Activated T-cell treated with anti-CD3 and anti-CD28 coated beads for 24 hours (primary cell): ENCODE data around the gene FAM161B.
"Not testable (repeated sequence)": the region's sequence is repeated elsewhere in the genome, so short reads cannot be mapped to it uniquely, and the experiment has no call there.

ENCODE experiments used
- DNase-seq: peaks from one replicate; pipeline ENCODE4 v3.0.0-alpha.2; 2020; ENCODE audit warnings: low read depth

The FAM161B gene, protein sequence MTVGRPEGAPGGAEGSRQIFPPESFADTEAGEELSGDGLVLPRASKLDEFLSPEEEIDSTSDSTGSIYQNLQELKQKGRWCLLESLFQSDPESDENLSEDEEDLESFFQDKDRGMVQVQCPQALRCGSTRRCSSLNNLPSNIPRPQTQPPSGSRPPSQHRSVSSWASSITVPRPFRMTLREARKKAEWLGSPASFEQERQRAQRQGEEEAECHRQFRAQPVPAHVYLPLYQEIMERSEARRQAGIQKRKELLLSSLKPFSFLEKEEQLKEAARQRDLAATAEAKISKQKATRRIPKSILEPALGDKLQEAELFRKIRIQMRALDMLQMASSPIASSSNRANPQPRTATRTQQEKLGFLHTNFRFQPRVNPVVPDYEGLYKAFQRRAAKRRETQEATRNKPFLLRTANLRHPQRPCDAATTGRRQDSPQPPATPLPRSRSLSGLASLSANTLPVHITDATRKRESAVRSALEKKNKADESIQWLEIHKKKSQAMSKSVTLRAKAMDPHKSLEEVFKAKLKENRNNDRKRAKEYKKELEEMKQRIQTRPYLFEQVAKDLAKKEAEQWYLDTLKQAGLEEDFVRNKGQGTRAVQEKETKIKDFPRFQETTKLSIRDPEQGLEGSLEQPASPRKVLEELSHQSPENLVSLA

DNA sequence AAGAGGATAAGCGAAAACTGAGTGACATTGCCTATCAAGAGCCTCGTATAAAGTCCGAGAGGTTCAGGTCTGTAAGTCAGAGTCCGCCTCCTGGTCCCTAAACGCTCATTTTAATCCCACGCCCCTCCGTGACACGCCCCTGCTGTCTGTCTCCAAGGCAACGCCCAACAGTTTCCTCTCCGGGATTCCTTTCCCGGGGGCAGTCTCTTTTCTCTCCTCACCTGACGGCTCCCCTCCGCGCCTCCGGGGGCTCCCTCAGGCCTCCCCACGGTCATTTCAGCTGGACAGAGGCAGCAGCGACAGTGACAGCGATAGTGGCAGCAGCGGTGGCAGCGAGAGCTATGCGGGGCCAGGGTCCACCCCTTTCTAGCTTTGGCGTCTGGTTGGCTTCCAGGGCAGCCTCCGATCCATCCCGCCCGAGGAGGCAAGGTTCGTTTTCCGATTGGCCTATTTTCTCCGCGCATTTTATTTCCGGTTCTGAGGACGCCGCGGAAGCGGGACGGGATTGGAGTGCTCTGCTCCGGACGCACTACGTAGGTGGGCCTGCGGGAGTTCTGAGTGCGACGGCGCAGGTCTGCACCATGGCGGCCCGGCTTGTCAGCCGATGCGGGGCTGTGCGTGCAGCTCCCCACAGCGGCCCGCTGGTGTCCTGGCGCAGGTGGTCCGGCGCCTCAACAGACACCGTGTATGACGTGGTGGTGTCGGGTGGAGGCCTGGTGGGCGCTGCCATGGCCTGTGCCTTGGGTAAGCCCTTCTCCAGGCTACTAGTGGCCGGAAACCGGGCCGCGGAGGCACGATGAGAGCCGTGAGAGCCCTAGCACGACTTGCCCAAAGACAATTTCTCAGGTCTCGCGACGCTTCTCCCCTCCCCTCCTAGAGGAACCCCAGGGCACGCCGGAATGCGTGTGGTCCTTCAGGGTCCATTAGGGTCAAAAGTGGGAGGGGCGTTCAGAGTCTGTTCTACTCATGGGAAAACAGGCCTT is at the start of gene FAM161B, which contains the start of gene COQ6:
Gene FAM161B, minus strand, starts transcription at position 343 of the 983 bp plus-strand sequence. Its CDS starts 68 bp downstream, at position 275.
Gene COQ6, plus strand, starts transcription at position 551 of the 983 bp plus-strand sequence. Its CDS starts 31 bp downstream, at position 582.
- peak; percentile 92 for DNase-seq

DNA sequence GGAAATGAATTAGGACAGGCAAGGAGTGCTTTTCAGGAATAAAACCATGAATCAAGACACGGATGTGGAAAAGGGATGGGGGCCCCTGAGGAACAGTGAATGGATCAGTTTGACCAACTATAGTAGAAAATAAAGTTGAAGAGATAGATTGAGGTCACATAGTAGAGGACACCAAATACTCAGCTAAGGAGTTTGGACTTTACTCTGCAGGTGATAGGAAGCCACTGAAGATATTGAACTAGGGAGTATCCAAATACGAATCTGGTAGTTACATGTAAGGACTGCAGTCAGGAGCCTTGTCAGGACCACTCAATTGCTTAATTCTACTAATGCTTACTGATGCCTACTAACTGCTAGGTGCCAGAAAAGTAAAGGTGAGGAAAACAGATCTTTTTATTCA is 48.8 kb upstream of the FAM161B start:
- DNase-seq = no peak

DNA sequence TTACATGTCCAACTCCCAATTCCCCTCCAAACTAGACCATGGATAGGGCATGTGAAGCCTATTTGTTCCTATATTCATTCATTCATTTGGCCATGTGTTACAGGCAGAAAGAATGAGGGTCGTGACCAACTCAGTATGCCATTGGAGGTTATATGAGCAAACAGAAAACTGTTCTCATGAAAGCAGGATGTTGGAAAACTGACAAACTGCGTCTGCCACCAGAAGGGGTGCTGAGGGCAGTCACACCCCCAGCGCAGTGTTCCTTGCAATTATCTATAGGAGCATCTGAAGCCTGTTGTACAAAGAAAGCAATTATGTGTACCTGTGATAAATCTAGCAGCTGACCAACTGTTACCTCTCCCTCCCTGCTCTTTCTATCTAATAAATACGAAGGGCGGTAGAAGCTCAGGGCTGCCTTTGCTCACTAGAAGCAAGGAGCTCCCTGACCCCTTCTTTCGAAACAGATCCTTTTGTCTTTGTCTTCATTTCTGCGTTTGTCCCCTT is 48.1 kb upstream of the FAM161B start:
- no peak for DNase-seq

DNA sequence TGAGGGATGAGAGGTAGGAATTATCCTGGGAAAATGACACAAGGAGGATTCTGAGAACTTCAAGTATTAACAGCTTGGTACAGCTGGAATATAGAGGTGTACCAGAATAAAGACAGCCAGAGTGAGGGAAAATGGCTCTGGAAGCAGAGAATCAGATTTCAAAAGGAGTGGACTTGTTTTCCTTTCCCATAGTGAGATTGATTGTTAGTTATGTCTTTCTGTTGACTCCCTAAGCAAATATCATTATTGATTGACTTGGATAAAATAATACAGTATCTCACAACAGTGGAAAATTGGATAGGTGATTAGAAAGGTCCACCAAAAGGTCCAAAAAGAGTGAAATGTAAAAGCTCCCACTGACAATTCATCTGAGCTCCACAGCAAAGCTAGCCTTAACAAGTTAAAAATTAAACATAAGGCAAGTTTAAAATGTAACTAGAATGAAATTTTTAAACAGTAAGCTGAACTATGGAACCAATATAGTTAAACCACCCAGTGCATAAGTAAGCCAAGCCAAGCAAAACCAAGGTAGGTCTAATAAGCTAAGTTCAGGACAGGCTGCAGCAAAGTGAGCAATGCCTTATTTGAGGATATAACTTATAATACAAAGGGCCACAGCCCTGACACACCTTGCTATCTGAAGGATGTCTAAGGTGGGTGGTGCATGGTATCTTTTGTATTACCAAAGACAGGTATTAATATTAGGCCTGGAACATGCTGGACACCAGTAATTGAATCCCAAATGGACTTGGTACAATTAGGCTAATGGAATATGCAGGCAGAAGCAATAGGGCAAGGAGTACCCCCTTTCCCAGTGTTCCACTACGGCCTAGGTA is 47.4 kb upstream of the FAM161B start:
- DNase-seq = no peak

DNA sequence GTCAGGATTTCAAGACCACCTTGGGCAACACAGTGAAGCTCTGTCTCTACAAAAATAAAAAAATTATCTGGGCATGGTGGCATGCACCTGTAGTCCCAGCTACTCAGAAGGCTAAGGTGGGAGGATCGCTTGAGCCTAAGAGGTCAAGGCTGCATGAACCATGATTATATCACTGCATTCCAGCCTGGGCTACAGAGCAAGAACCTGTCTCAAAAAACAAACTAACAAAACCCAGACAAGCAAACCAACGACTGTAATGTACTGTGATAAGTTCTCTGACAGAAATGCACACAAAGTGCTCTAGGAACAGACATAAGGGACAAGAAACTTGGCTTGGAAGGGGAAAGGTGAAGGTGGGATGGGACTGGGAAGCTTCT is 46.8 kb upstream of the FAM161B start:
- no peak for DNase-seq

DNA sequence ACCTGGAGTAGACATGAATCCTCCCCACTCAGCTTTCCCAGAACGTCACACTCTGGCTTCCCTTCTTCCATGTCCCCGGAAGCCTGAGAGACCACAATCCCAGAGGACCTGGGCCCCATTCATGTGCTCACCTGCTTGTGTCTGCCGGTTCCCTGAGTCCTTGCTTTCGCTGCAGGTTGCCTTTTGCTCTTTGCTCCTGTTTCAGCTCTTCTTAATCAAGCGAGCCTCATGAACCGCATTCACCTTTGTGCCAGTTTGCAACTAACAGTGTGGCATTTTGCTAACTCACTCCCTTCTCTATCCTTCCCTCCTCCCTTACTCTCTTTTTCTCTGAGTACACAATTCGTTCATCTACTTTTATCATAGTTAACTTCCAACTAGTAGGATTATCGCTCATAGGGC is 46.1 kb upstream of the FAM161B start:
- DNase-seq = no peak

DNA sequence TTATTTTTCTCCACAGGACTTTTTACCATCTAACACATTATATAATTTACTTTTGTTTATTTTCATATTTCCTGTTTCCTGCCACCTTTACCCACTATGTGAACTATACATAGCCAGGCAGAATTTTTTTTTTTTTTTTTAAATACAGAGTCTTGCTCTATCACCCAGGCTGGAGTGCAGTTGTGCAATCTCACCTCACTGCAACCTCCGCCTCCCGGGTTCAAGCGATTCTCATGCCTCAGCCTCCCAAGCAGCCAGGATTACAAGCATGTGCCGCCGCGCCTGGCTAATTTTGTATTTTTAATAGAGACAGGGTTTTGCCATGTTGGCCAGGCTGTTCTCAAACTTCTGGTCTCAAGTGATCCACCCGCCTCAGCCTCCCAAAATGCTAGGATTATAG is 45.0 kb upstream of the FAM161B start:
- DNase-seq = not testable (repeated sequence)

DNA sequence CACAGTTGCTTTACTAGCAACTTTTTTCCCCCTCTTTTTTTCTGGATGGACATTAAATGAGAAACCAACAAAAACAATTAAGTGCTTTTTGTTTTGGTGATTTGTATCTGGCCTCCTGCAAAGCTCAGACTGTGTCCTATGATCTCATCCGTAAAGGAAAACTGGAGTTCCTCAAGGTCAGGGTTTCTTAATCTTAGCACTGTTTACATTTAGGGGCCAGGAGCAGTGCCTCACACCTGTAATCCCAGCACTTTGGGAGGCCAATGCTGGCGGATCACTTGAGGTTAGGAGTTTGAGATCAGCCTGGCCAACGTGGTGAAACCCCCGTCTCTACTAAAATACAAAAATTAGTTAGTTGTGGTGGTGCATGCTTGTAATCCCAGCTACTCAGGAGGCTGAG is 41.2 kb upstream of the FAM161B start:
- DNase-seq = no peak

DNA sequence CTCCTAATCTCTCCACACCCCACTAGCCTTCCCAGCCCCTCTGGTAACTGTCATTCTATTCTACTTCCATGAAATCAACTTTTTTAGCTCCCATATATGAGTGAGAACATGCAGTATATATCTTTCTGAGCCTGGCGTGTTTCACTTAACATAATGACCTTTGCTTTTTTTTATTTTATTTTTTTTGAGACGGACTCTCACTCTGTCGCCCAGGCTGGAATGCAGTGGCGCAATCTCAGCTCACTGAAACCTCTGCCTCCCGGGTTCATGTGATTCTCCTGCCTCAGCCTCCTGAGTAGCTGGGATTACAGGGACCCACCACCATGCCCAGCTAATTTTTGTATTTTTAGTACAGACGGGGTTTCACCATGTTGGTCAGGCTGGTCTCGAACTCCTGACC is 38.8 kb upstream of the FAM161B start:
- not testable (repeated sequence) for DNase-seq

DNA sequence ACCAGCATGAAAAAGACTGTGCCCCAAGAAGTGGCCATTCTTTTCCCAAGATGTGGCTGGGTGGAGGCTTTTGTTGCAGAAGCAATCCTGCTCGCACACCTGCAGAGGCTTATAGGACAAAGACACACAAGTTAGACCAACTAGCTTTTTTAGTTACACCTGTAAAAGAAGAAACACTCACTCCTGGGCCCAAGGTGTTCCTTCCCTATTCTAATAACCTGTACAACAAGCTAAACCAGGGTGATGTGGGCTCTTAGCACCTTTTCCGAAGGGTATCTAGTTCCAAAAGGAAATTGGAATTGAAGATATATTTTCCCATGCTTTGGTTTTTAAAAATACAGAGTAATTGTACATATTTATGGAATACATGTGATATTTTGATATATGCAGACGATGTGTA is 38.2 kb upstream of the FAM161B start:
- no peak for DNase-seq

DNA sequence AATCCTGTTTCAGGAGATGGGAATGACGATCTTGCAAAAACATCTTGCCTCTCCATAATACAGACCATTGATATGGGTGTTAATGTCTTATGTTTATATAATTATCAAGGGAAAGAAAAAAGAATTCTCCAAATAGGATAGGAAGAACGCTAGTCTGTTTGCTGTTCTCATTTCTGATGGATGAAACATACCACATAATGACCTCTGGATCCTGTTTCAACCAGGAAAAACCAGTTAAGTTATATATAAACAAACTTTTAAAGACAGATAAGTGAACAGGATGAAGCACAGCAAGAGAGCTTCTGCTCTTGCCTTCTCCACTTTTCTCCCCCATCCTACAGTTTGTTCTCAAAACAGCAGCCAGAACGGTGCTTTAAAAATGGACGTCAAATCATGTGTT is 28.0 kb upstream of the FAM161B start:
- no peak for DNase-seq

DNA sequence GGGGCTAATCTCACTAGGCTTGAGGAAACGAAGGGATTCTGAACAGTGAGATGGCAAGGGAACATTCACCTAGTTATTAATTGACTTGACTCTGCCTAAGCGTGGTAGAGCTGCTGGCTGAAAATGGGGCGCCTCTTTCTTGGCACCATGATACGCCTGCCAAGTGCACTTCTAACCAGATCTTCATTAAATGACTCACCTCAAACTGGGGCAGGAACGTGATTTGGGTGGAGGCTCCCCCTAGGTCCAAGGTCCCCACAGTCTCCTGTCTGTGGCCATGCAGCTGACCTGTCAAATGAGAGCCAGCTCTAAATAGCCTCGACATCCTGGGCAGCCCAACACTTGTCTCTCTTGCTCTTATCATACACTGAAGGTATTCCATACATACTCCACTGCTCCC is 26.2 kb upstream of the FAM161B start:
- DNase-seq = no peak

DNA sequence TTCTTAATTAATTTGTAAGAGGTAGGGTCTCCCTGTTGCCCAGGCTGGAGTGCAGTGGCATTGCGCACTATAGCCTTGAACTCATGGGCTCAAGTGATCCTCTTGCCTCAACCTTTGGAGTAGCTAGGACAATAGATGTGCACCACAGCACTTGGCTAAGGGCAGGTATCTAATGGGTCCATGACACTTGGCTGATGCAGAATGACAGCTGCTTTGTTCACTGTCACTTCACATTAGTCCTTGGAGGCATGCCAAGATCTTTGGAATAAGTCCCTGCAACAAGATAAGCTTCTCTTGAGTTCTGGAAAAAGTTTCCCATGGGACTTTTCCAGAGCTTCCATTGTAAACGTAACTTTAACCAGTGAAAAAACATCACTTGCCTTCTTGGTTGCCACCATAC is 23.6 kb upstream of the FAM161B start:
- no peak for DNase-seq

DNA sequence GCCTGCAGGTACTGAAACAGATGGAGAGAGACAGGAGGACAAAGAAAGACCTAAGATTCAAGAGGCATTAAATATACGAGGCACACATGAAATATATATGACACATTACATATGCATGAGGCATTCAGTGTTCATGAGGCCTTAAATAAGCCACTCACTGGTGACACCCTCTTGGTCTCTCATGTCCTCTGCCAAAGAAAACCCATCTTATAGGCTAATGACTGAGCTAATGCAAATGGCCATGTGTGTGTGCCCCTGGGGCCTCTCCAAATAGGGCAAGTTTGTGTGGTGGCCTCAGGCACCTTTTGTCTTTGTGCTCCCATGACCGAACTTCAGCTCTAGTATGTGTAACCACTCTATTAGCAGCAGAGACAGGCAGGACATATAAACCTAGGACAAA is 19.0 kb upstream of the FAM161B start:
- DNase-seq = no peak

DNA sequence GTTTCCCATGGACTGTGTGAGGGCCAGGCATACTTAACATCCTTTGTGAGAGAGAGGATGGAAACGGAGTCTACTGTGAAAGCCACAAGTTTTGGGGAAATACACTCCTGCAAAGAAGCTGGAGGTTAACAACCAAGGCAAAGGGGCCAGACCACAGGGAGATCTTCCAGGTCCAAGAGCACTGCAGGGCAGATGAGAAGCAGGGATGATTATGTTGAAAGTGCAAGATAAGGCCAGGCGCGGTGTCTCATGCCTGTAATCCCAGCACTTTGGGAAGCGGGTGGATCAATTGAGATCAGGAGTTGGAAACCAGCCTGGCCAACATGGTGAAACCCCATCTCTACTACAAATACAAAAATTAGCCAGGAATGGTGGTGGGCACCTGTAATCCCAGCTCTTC is 15.3 kb upstream of the FAM161B start:
- no peak for DNase-seq

DNA sequence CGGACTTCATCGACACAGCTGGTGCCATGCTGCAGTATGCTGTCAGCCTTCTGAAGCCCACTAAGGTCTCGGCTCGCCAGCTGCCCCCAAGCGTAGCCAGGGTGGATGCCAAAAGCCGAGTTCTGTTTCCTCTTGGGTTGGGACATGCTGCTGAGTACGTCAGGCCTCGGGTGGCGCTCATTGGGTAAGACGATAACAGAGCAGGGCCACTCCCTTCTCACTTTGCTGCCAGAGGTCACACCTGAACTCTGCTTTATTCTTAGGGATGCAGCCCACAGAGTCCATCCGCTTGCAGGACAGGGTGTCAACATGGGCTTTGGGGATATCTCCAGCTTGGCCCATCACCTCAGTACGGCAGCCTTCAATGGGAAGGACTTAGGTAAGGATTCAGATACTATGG is 11.3 kb upstream of the FAM161B start:
- no peak for DNase-seq

DNA sequence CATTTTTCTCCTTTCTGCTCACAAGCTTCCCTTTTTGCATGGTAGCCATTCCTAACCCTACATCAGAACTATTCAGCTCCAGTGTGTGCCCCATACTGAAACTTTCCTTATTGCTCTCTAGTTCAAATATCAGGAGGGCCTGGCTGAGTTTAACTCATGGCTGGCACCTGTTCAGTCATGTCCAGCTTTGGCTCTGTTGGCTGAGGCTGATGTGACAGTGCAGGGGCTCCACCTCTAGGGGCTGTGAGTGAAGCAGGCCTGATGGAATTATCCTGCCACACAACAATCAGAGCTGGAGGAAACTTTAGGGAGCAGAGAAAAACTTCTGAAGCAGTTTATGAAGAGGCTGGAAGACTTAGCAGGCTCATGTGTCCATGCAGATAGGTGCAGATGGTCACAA is 8.7 kb upstream of the FAM161B start:
- DNase-seq = no peak

DNA sequence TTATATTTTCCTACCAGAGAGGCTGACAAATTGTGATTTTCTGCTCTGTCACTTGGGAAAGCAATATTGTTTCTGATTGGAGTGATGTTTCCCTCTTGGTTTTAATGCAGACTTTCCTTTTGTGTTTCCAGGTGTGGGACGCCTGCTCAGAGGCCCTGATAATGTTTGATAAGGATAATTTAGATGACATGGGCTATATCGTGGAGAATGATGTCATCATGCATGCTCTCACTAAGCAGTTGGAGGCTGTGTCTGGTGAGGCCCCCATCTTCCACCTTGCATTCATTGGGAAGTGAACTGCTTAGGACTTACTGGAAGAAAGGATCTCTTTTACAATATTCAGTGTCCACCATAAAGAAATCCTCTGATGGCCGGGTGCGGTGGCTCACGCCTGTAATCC is 5.8 kb upstream of the FAM161B start:
- no peak for DNase-seq

DNA sequence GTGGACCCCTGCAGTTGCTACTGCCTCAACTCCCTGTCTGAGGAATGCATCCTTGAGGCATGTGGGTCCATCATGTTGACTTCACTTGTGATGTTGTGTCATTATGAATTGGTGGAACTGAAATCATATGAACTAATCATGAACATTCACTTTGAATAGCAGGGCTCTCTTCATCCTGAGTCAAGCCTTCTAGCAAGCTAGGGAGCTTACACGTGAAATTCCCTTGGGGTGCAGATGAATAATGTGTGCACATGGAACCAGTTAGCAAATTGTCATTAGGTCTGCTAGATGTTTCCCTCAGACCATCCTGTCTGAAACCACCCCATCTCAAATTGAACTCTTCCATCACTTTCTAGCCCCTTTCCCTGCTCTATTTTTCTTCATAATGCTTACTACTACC is 3.8 kb upstream of the FAM161B start:
- no peak for DNase-seq

DNA sequence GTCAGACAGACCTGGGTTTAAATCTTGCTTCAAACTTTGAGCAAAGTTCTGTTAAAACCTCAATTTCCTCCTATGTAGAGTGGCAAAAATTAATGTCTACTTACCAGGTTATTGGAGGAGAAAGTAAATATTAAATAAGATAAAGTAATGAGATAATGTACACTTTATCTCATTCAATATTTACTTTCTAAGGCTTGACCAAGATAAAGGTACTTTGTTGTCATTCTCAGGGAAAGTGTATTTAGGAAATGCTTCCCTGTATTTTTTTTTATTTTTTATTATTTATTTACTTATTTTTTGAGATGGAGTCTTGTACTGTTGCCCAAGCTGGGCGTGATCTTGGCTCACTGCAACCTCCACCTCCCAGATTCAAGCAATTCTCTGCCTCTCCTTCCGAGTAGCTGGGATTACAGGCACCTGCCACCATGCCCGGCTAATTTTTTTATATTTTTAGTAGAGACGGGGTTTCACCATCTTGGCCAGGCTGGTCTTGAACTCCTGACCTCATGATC is 4.7 kb downstream of the FAM161B start:
- DNase-seq = no peak
